Gastrocnemius medialis (tissue), 4 donors: Measurements from ENCODE around the gene AGXT.

Source experiments
- CTCF ChIP-seq, 5 experiments: fragments of 450-650 bp in 3 of 5; fragments of 200-600 bp in 2 of 5; sonication (generic) in 2 of 5; IDR thresholded peaks in 4 of 5; conservative IDR thresholded peaks in 1 of 5; 1 replicate in 4 of 5; 2 replicates in 1 of 5; pipeline ENCODE4 v1.5.1; 2016 to 2019; ENCODE audit warnings: antibody characterized with exemption in 5 of 5, mild to moderate bottlenecking in 3 of 5, moderate library complexity in 3 of 5
- POLR2A ChIP-seq, 2 donors: fragments of 450-650 bp; IDR thresholded peaks; one replicate each; pipeline ENCODE4 v1.6.1; 2017; ENCODE audit warnings: antibody characterized with exemption in 2 of 2, mild to moderate bottlenecking in 2 of 2, moderate library complexity in 2 of 2

- TF ChIP-seq CTCF (IDR thresholded peaks at IDR 0.05 in 4 of 5, conservative IDR thresholded peaks at IDR 0.05 in 1 of 5) (no peak), POLR2A (IDR thresholded peaks at IDR 0.05) (no peak)
Measured at GRCh38 chr2:240921311-240921994, 52.8 kb downstream of the AGXT start.
